HEK293 (cell line): Measurements from ENCODE around the gene PAX4.

Source experiments
- CTCF ChIA-PET: fragments of 350-600 bp; formaldehyde crosslinking; extraction: SDS; loops from one replicate; lab custom pipeline; 2021; ENCODE audit warnings: antibody characterized with exemption; lab: Yijun Ruan, JAX
- POLR2A ChIA-PET: fragments of 300-600 bp; formaldehyde crosslinking; extraction: SDS; loops from one replicate; lab custom pipeline; 2020; ENCODE audit warnings: antibody characterized with exemption, inconsistent platforms; lab: Yijun Ruan, JAX
- H3K27ac ChIP-seq: fragments of 200-500 bp; sonication (Bioruptor generic); 2 replicates; pipeline ENCODE4 v1.5.1; 2014; ENCODE audit warnings: low read depth, low read length, control low read depth, inconsistent platforms; ENCODE audit errors: extremely low read depth
- H3K36me3 ChIP-seq, 2 experiments: fragments of 200-500 bp in 1 of 2; sonication (Bioruptor generic) in 1 of 2; 1 replicate in 1 of 2; 2 replicates in 1 of 2; pipeline ENCODE4 v1.5.1; 2014 to 2017; ENCODE audit warnings: inconsistent platforms in 2 of 2, low read length in 2 of 2; ENCODE audit not compliant: control insufficient read depth in 2 of 2, insufficient read depth in 1 of 2
- H3K4me1 ChIP-seq: fragments of 200-500 bp; sonication (Bioruptor generic); 2 replicates; pipeline ENCODE4 v1.5.1; 2014; ENCODE audit warnings: mild to moderate bottlenecking, low read length, inconsistent platforms; ENCODE audit not compliant: control insufficient read depth, insufficient read depth
- H3K4me3 ChIP-seq: 2 replicates; pipeline ENCODE4 v1.5.1; 2011; ENCODE audit warnings: low read depth, mild to moderate bottlenecking, control low read depth, low read length, moderate library complexity
- H3K9me3 ChIP-seq: fragments of 200-500 bp; sonication (Bioruptor generic); 2 replicates; pipeline ENCODE4 v1.5.1; 2014; ENCODE audit warnings: low read depth, low read length, inconsistent platforms; ENCODE audit not compliant: control insufficient read depth, insufficient read depth
- GLIS2 ChIP-seq: fragments of 450-650 bp; formaldehyde crosslinking; IDR thresholded peaks from 2 replicates; pipeline ENCODE4 v1.5.1; 2016; ENCODE audit warnings: missing biosample characterization, missing genetic modification characterization
- KLF10 ChIP-seq: fragments of 450-650 bp; IDR thresholded peaks from 2 replicates; pipeline ENCODE4 v1.5.1; 2018; ENCODE audit warnings: missing biosample characterization, mild to moderate bottlenecking, missing genetic modification characterization
- OVOL3 ChIP-seq: fragments of 450-650 bp; formaldehyde crosslinking; IDR thresholded peaks from 2 replicates; pipeline ENCODE4 v1.5.1; 2016; ENCODE audit warnings: missing biosample characterization, missing genetic modification characterization
- SCRT1 ChIP-seq: fragments of 450-650 bp; formaldehyde crosslinking; IDR thresholded peaks from 2 replicates; pipeline ENCODE4 v1.5.1; 2016; ENCODE audit warnings: missing biosample characterization, missing genetic modification characterization, borderline replicate concordance
- SCRT2 ChIP-seq: fragments of 450-650 bp; formaldehyde crosslinking; IDR thresholded peaks from 2 replicates; pipeline ENCODE4 v1.5.1; 2016; ENCODE audit warnings: missing biosample characterization, missing genetic modification characterization
- ZBTB20 ChIP-seq: fragments of 450-650 bp; formaldehyde crosslinking; IDR thresholded peaks from 2 replicates; pipeline ENCODE4 v1.5.1; 2016; ENCODE audit warnings: missing biosample characterization, missing genetic modification characterization
- ZNF155 ChIP-seq: fragments of 450-650 bp; formaldehyde crosslinking; IDR thresholded peaks from 2 replicates; pipeline ENCODE4 v1.5.1; 2016; ENCODE audit warnings: missing biosample characterization, missing genetic modification characterization
- ZNF16 ChIP-seq: fragments of 450-650 bp; formaldehyde crosslinking; IDR thresholded peaks from 2 replicates; pipeline ENCODE4 v1.5.1; 2016; ENCODE audit warnings: low read depth, missing biosample characterization, missing genetic modification characterization
- ZNF292 ChIP-seq: fragments of 450-650 bp; formaldehyde crosslinking; IDR thresholded peaks from 2 replicates; pipeline ENCODE4 v1.5.1; 2016; ENCODE audit warnings: low read depth, missing biosample characterization, missing genetic modification characterization, borderline replicate concordance
- ZNF324 ChIP-seq: fragments of 450-650 bp; formaldehyde crosslinking; IDR thresholded peaks from 2 replicates; pipeline ENCODE4 v1.5.1; 2016; ENCODE audit warnings: missing biosample characterization, missing genetic modification characterization
- ZNF341 ChIP-seq: fragments of 450-650 bp; formaldehyde crosslinking; IDR thresholded peaks from 2 replicates; pipeline ENCODE4; 2016; ENCODE audit warnings: low read depth, missing biosample characterization, missing genetic modification characterization
- ZNF501 ChIP-seq: fragments of 450-650 bp; formaldehyde crosslinking; IDR thresholded peaks from 2 replicates; pipeline ENCODE4 v1.5.1; 2016; ENCODE audit warnings: missing biosample characterization, missing genetic modification characterization
- ZNF529 ChIP-seq: fragments of 450-650 bp; formaldehyde crosslinking; IDR thresholded peaks from 2 replicates; pipeline ENCODE4 v1.5.1; 2017; ENCODE audit warnings: missing genetic modification characterization, missing biosample characterization; ENCODE audit not compliant: insufficient replicate concordance
- ZNF544 ChIP-seq: fragments of 450-650 bp; formaldehyde crosslinking; IDR thresholded peaks from 2 replicates; pipeline ENCODE4 v1.5.0; 2017; ENCODE audit warnings: missing biosample characterization, missing genetic modification characterization
- ZNF561 ChIP-seq: fragments of 450-650 bp; IDR thresholded peaks from 2 replicates; pipeline ENCODE4 v1.5.1; 2018; ENCODE audit warnings: missing biosample characterization, missing genetic modification characterization, borderline replicate concordance
- ZNF621 ChIP-seq: fragments of 450-650 bp; formaldehyde crosslinking; IDR thresholded peaks from 2 replicates; pipeline ENCODE4 v1.5.1; 2017; ENCODE audit warnings: missing biosample characterization, missing genetic modification characterization
- TF ChIP-seq, protein P1 (sequence below): fragments of 450-650 bp; formaldehyde crosslinking; IDR thresholded peaks from 2 replicates; pipeline ENCODE4 v1.5.1; 2016; ENCODE audit warnings: missing biosample characterization, missing genetic modification characterization, borderline replicate concordance
- TF ChIP-seq, protein P2 (sequence below): fragments of 450-650 bp; formaldehyde crosslinking; IDR thresholded peaks from 2 replicates; pipeline ENCODE4 v1.5.1; 2016; ENCODE audit warnings: missing biosample characterization, missing genetic modification characterization

The PAX4 gene

DNA sequence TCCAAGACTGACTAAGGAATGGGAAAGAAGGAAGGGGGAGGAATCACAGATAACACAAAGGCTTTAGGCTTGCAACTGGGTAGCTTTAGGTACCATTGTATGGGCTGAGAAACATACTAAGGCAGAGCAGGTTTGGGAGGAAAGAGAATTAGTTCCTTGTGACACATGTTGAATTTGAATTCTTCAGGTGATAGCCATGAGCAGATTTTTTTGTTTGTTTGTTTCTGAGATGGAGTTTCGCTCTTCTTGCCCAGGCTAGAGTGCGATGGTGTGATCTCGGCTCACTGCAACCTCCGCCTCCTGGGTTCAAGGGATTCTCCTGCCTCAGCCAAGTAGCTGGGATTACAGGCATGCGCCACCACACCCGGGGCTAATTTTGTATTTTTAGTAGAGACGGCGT, 29.7 kb upstream of the PAX4 start:
- ChIA-PET CTCF (interaction anchor here (1.8 kb wide), 1 partner anchor 19 kb away, joined by 4 read pairs; no protein-coding TSS in a partner anchor), POLR2A (no interaction called here)
- TF ChIP-seq ZNF621 (tag by site-specific recombination) = no peak
- no peak for TF ChIP-seq OVOL3 (tag by site-specific recombination)
- no peak for TF ChIP-seq ZNF155 (tag by site-specific recombination)
- peak; percentile 59; the same call in 1 of the 2 replicates for TF ChIP-seq SCRT1
- no peak for TF ChIP-seq ZNF529 (tag by site-specific recombination)
- TF ChIP-seq ZNF16 (tag by site-specific recombination) = no peak
- peak; percentile 53; the same call in 1 of the 2 replicates for TF ChIP-seq SCRT2 (tag by site-specific recombination)
- no peak for TF ChIP-seq ZNF544 (tag by site-specific recombination)

DNA sequence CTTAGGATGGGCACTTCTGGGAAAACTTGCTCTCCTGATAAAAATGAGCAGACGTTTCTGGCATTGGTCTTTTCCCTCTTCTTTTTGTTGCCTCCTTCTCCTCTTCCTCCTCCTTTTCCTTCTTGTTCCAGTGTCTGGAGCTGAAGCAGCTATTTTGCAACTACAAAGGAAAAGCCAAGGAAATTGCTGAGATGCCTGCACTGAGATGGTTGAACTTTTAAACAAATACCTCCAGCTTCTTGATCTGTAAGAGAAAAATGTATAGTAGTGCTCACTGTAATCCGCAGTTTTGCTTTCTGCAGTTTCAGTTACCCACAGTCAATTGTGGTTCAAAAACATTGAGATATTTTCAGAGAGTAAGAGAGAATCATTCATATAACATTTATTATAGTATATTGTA, 26.5 kb upstream of the PAX4 start:
- CTCF ChIA-PET = interaction anchor here (0.6 kb wide), 1 partner anchor 8 kb away, joined by 3 read pairs; no protein-coding TSS in a partner anchor
- POLR2A ChIA-PET = no interaction called here
- TF ChIP-seq GLIS2 (tag by site-specific recombination) = no peak
- TF ChIP-seq, protein P1, sequence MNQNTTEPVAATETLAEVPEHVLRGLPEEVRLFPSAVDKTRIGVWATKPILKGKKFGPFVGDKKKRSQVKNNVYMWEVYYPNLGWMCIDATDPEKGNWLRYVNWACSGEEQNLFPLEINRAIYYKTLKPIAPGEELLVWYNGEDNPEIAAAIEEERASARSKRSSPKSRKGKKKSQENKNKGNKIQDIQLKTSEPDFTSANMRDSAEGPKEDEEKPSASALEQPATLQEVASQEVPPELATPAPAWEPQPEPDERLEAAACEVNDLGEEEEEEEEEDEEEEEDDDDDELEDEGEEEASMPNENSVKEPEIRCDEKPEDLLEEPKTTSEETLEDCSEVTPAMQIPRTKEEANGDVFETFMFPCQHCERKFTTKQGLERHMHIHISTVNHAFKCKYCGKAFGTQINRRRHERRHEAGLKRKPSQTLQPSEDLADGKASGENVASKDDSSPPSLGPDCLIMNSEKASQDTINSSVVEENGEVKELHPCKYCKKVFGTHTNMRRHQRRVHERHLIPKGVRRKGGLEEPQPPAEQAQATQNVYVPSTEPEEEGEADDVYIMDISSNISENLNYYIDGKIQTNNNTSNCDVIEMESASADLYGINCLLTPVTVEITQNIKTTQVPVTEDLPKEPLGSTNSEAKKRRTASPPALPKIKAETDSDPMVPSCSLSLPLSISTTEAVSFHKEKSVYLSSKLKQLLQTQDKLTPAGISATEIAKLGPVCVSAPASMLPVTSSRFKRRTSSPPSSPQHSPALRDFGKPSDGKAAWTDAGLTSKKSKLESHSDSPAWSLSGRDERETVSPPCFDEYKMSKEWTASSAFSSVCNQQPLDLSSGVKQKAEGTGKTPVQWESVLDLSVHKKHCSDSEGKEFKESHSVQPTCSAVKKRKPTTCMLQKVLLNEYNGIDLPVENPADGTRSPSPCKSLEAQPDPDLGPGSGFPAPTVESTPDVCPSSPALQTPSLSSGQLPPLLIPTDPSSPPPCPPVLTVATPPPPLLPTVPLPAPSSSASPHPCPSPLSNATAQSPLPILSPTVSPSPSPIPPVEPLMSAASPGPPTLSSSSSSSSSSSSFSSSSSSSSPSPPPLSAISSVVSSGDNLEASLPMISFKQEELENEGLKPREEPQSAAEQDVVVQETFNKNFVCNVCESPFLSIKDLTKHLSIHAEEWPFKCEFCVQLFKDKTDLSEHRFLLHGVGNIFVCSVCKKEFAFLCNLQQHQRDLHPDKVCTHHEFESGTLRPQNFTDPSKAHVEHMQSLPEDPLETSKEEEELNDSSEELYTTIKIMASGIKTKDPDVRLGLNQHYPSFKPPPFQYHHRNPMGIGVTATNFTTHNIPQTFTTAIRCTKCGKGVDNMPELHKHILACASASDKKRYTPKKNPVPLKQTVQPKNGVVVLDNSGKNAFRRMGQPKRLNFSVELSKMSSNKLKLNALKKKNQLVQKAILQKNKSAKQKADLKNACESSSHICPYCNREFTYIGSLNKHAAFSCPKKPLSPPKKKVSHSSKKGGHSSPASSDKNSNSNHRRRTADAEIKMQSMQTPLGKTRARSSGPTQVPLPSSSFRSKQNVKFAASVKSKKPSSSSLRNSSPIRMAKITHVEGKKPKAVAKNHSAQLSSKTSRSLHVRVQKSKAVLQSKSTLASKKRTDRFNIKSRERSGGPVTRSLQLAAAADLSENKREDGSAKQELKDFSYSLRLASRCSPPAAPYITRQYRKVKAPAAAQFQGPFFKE = no peak
- Histone ChIP-seq H3K9me3 (no peaks in the 10 kb centered on the region), H3K36me3 (no peaks in the 10 kb centered on the region), H3K27ac (no peak overlapping the region), H3K4me3 (no peak overlapping the region), H3K4me1 (no peaks in the 10 kb centered on the region)

More for the DNA sequence above, 29.7 kb upstream of the PAX4 start:
- no peaks in the 10 kb centered on the region for H3K36me3 ChIP-seq
- H3K27ac ChIP-seq = no peak overlapping the region
- H3K4me3 ChIP-seq = no peak overlapping the region
- no peaks in the 10 kb centered on the region for H3K4me1 ChIP-seq
- no peaks in the 10 kb centered on the region for H3K9me3 ChIP-seq

DNA sequence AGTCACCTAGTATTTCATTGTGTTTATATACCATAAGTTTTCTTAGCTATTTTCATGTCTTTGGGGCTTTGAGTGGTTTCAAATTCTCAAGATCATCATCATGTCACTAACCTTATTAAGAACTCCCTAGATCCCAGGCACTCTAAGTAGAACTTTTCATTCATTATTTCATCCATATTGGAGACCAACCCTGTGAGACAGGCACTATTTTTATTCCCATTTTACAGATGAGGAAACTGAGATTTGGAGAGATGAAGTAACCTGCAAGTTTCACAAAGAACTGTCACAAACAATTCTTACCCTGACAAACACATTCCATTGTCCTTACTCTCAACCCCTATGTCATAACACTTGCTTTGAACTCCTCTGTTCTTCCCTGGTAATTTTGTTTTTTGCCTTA, 20.3 kb upstream of the PAX4 start:
- CTCF ChIA-PET = interaction anchor here (2.1 kb wide), 1 partner anchor 9 kb away, joined by 8 read pairs; no protein-coding TSS in a partner anchor
- Histone ChIP-seq H3K36me3 (no peaks in the 10 kb centered on the region), H3K9me3 (no peaks in the 10 kb centered on the region), H3K4me1 (no peaks in the 10 kb centered on the region), H3K27ac (no peak overlapping the region), H3K4me3 (no peak overlapping the region)
- TF ChIP-seq ZNF324 (tag by site-specific recombination) = no peak
- no peak for TF ChIP-seq ZBTB20 (tag by site-specific recombination)
- no peak for TF ChIP-seq ZNF341 (tag by site-specific recombination)
- TF ChIP-seq KLF10 (tag by site-specific recombination) = no peak
- TF ChIP-seq ZNF561 (tag by site-specific recombination) = no peak
- TF ChIP-seq, protein P2, sequence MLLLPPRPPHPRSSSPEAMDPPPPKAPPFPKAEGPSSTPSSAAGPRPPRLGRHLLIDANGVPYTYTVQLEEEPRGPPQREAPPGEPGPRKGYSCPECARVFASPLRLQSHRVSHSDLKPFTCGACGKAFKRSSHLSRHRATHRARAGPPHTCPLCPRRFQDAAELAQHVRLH (tag by site-specific recombination) = no peak
- TF ChIP-seq ZNF501 = no peak
- TF ChIP-seq ZNF292 (tag by site-specific recombination) = no peak
- POLR2A ChIA-PET = no interaction called here
